CD4-positive, alpha-beta T cell treated with Interleukin-4 for 4 hours (primary cell): ENCODE measurements around the gene PDE11A.

Experiments
- DNase-seq: peaks from one replicate; pipeline ENCODE4 v3.0.0-alpha.2; 2020

Gene PDE11A

GRCh38 chr2:177660742-177661141 is 411.8 kb downstream of the PDE11A start:
- no peak for DNase-seq

- no peak for DNase-seq
Observed at GRCh38 chr2:177658309-177658708, 414.3 kb downstream of the PDE11A start.

- no peak for DNase-seq
Observed at GRCh38 chr2:177651833-177652232, 420.7 kb downstream of the PDE11A start.

GRCh38 chr2:177649568-177650518 is 422.7 kb downstream of the PDE11A start:
- no peak for DNase-seq

GRCh38 chr2:177646791-177647190 is 425.8 kb downstream of the PDE11A start:
- no peak for DNase-seq

GRCh38 chr2:177646241-177646640 is 426.3 kb downstream of the PDE11A start:
- DNase-seq, result no peak

GRCh38 chr2:177641331-177641730 is 431.2 kb downstream of the PDE11A start:
- DNase-seq, result no peak

- DNase-seq, result no peak
Observed at GRCh38 chr2:177640423-177640822, 432.2 kb downstream of the PDE11A start.

- no peak for DNase-seq
Observed at GRCh38 chr2:177639262-177639914, 433.2 kb downstream of the PDE11A start.

- no peak for DNase-seq
Observed at GRCh38 chr2:177638507-177638906, 434.1 kb downstream of the PDE11A start.

- DNase-seq, result no peak
Observed at GRCh38 chr2:177636672-177637071, 435.9 kb downstream of the PDE11A start.

GRCh38 chr2:177635696-177636095 is 436.9 kb downstream of the PDE11A start:
- no peak for DNase-seq

- DNase-seq, result no peak
Observed at GRCh38 chr2:177633910-177634294, 438.7 kb downstream of the PDE11A start.

GRCh38 chr2:177633111-177633510 is 439.5 kb downstream of the PDE11A start:
- DNase-seq, result no peak

GRCh38 chr2:177631680-177632079 is 440.9 kb downstream of the PDE11A start:
- DNase-seq, result no peak

GRCh38 chr2:177629357-177630024 is 443.1 kb downstream of the PDE11A start:
- DNase-seq, result no peak

GRCh38 chr2:177628831-177629230 is 443.7 kb downstream of the PDE11A start:
- no peak for DNase-seq

- DNase-seq, result no peak
Observed at GRCh38 chr2:177625744-177626650, 446.6 kb downstream of the PDE11A start.

- no peak for DNase-seq
Observed at GRCh38 chr2:177622521-177622920, 450.1 kb downstream of the PDE11A start.

GRCh38 chr2:177619986-177620385 is 452.6 kb downstream of the PDE11A start:
- no peak for DNase-seq

- DNase-seq, result no peak
Observed at GRCh38 chr2:177619461-177619860, 453.1 kb downstream of the PDE11A start.
